ENCODE data around the gene BLM. TPM values are rescaled to one million over a fixed set of nuclear protein-coding genes. Genes with fewer than 3 reads are reported as not detected.

Gene BLM
- total RNA-seq, 1 experiment from 2014 or later = 24.6 TPM

DNA sequence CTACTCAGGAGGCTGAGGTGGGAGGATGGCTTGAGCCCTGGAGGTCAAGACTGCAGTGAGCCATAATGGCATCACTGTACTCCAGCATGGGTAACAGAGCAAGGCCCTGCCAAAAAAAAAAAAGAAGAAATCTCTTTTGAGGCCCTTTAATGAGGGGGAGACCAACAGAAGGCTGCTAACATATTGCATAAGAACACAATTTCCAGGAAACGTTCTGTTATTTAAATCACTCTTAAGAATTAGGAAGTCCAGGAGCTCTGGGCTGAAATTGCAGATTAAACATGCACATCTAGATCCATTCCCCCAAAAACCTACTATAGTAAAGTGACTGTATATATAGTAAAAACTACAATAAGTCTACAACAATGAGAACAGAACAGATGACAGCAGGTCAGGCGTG is 16.1 kb upstream of the BLM start:
- H3K9me3 ChIP-seq (ENCODE audit: control insufficient read depth in 1 of 2, insufficient read depth in 1 of 2, low read depth in 1 of 2, low read length in 2 of 2) = no peaks in the 10 kb centered on the region
- H3K4me1 ChIP-seq (ENCODE audit: control insufficient read depth in 1 of 2, insufficient read depth in 2 of 2, low read length in 2 of 2) = peaks cover 1 to 8% of the 10 kb centered on the region in 2 experiments; a peak in 3 of 4 replicates
- H2AFZ ChIP-seq (ENCODE audit: low read depth, low read length, poor library complexity, severe bottlenecking) = no peak overlapping the region
- no peak for TF ChIP-seq FOSL1 (IDR thresholded peaks at IDR 0.05; ENCODE audit: low read depth)
- TF ChIP-seq, protein P1, sequence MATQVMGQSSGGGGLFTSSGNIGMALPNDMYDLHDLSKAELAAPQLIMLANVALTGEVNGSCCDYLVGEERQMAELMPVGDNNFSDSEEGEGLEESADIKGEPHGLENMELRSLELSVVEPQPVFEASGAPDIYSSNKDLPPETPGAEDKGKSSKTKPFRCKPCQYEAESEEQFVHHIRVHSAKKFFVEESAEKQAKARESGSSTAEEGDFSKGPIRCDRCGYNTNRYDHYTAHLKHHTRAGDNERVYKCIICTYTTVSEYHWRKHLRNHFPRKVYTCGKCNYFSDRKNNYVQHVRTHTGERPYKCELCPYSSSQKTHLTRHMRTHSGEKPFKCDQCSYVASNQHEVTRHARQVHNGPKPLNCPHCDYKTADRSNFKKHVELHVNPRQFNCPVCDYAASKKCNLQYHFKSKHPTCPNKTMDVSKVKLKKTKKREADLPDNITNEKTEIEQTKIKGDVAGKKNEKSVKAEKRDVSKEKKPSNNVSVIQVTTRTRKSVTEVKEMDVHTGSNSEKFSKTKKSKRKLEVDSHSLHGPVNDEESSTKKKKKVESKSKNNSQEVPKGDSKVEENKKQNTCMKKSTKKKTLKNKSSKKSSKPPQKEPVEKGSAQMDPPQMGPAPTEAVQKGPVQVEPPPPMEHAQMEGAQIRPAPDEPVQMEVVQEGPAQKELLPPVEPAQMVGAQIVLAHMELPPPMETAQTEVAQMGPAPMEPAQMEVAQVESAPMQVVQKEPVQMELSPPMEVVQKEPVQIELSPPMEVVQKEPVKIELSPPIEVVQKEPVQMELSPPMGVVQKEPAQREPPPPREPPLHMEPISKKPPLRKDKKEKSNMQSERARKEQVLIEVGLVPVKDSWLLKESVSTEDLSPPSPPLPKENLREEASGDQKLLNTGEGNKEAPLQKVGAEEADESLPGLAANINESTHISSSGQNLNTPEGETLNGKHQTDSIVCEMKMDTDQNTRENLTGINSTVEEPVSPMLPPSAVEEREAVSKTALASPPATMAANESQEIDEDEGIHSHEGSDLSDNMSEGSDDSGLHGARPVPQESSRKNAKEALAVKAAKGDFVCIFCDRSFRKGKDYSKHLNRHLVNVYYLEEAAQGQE (IDR thresholded peaks at IDR 0.05; ENCODE audit: low read depth) = no peak
- no peak for TF ChIP-seq EZH2 (IDR thresholded peaks at IDR 0.05)
- TF ChIP-seq POLR2AphosphoS5 (IDR thresholded peaks at IDR 0.05; ENCODE audit: low read depth, low read length) = no peak
- no peak overlapping the region for H3K4me3 ChIP-seq (replicated peaks in 1 of 2; ENCODE audit: low read depth in 1 of 2, low read length in 2 of 2)
- no peak overlapping the region for H3K4me2 ChIP-seq (ENCODE audit: low read length)
- H3K9ac ChIP-seq (ENCODE audit: low read length) = no peak overlapping the region
- ChIA-PET CTCF (no interaction called here), RAD21 (ENCODE audit: low non-redundant PET in 1 of 2, low total read pairs in 2 of 2, uncharacterized antibody in 2 of 2, unreplicated experiment in 2 of 2) (no interaction called here), POLR2A (no interaction called here)
- ATAC-seq = no peak
- H3K27ac ChIP-seq (ENCODE audit: low read depth, low read length) = no peak overlapping the region
- H4K20me1 ChIP-seq (ENCODE audit: insufficient read depth) = no peaks in the 10 kb centered on the region
- no peak for DNase-seq (ENCODE audit: low read depth, low spot score)
- BruUV-seq (replicated peaks) = no TSS peak
- no peaks in the 10 kb centered on the region for H3K27me3 ChIP-seq (ENCODE audit: insufficient read depth, low read length)
- no peaks in the 10 kb centered on the region for H3K36me3 ChIP-seq (ENCODE audit: control insufficient read depth in 1 of 2, insufficient read depth in 2 of 2, low read length in 2 of 2)
- no peaks in the 10 kb centered on the region for H3K9me2 ChIP-seq (ENCODE audit: insufficient read depth)
- intact Hi-C loops (cut with micrococcal nuclease) = no loop called here
- no peaks in the 10 kb centered on the region for H3K79me2 ChIP-seq (ENCODE audit: insufficient read depth, low read length)

DNA sequence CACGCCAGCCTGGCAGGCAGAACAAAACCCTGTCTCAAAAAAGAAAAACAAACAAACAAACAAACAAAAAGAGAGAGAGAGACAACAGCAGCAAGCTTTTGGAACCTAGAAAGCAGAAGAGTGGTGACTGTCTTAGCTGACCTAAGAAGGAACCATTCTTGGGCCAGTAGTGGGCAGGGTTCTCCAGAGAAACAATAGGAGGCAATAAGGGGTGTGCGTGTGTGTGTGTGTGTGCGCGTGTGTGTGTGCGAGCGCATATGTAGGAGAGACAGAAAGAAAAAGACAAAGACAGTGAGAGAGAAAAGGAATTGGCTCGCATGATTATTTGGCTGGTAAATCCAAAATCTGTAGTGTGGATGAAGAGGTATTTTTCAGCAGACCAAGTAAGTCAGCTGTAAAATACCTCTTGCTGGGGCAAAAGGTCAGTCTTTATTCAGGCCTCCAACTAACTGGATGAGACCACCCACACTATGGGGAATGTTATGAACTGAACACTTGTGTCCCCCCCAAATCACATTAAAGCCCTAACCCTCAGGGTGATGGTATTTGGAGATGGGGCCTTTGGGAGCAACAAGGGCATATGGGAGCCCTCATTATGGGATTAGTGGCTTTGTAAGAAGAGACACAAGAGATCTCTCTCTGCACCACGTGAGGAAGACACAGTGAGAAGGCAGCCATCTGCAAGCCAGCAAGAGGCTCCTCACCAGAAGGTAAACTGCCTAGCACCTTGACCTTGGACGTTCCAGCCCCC is 15.1 kb upstream of the BLM start:
- Histone ChIP-seq H3K4me2 (ENCODE audit: low read length) (no peak overlapping the region), H3K9me3 (ENCODE audit: control insufficient read depth in 1 of 2, insufficient read depth in 1 of 2, low read depth in 1 of 2, low read length in 2 of 2) (no peaks in the 10 kb centered on the region), H3K9me2 (ENCODE audit: insufficient read depth) (no peaks in the 10 kb centered on the region), H2AFZ (ENCODE audit: low read depth, low read length, poor library complexity, severe bottlenecking) (no peak overlapping the region), H3K9ac (ENCODE audit: low read length) (no peak overlapping the region), H3K79me2 (ENCODE audit: insufficient read depth, low read length) (no peaks in the 10 kb centered on the region), H4K20me1 (ENCODE audit: insufficient read depth) (no peaks in the 10 kb centered on the region), H3K27ac (ENCODE audit: low read depth, low read length) (no peak overlapping the region), H3K27me3 (ENCODE audit: insufficient read depth, low read length) (no peaks in the 10 kb centered on the region), H3K4me1 (ENCODE audit: control insufficient read depth in 1 of 2, insufficient read depth in 2 of 2, low read length in 2 of 2) (peaks cover 8 to 18% of the 10 kb centered on the region in 2 experiments; a peak in 3 of 4 replicates), H3K4me3 (replicated peaks in 1 of 2; ENCODE audit: low read depth in 1 of 2, low read length in 2 of 2) (no peak overlapping the region), H3K36me3 (ENCODE audit: control insufficient read depth in 1 of 2, insufficient read depth in 2 of 2, low read length in 2 of 2) (no peaks in the 10 kb centered on the region)
- BruUV-seq (replicated peaks) = no TSS peak
- ChIA-PET RAD21 (ENCODE audit: low non-redundant PET in 1 of 2, low total read pairs in 2 of 2, uncharacterized antibody in 2 of 2, unreplicated experiment in 2 of 2) (no interaction called here), POLR2A (no interaction called here), CTCF (no interaction called here)
- peak; percentile 47; the same call in 1 of the 2 replicates for TF ChIP-seq RAD21 (IDR thresholded peaks at IDR 0.05; ENCODE audit: low read depth)
- TF ChIP-seq POLR2A (IDR thresholded peaks at IDR 0.05; ENCODE audit: borderline replicate concordance, extremely low read depth, insufficient read depth, insufficient read length) = no peak
- TF ChIP-seq, protein P2, sequence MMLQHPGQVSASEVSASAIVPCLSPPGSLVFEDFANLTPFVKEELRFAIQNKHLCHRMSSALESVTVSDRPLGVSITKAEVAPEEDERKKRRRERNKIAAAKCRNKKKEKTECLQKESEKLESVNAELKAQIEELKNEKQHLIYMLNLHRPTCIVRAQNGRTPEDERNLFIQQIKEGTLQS (IDR thresholded peaks at IDR 0.05) = no peak
- no peak for TF ChIP-seq SIN3A (IDR thresholded peaks at IDR 0.05; ENCODE audit: low read depth)
- TF ChIP-seq, protein P3, sequence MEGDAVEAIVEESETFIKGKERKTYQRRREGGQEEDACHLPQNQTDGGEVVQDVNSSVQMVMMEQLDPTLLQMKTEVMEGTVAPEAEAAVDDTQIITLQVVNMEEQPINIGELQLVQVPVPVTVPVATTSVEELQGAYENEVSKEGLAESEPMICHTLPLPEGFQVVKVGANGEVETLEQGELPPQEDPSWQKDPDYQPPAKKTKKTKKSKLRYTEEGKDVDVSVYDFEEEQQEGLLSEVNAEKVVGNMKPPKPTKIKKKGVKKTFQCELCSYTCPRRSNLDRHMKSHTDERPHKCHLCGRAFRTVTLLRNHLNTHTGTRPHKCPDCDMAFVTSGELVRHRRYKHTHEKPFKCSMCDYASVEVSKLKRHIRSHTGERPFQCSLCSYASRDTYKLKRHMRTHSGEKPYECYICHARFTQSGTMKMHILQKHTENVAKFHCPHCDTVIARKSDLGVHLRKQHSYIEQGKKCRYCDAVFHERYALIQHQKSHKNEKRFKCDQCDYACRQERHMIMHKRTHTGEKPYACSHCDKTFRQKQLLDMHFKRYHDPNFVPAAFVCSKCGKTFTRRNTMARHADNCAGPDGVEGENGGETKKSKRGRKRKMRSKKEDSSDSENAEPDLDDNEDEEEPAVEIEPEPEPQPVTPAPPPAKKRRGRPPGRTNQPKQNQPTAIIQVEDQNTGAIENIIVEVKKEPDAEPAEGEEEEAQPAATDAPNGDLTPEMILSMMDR (IDR thresholded peaks at IDR 0.05 in 2 of 3, conservative IDR thresholded peaks at IDR 0.05 in 1 of 3; ENCODE audit: borderline replicate concordance in 1 of 3, insufficient read depth in 1 of 3, low read depth in 2 of 3, low read length in 2 of 3) = 0 out of 6 replicates have a peak, but pooled peaks of 1 of the 3 experiments have one; percentile 13
- TF ChIP-seq ELF1 (IDR thresholded peaks at IDR 0.05; ENCODE audit: borderline replicate concordance, low read depth) = no peak
- intact Hi-C loops (cut with micrococcal nuclease) = no loop called here
- no peak for ATAC-seq
- no peak for DNase-seq (ENCODE audit: low read depth, low spot score)

All from HCT116 (cell line).